NT2/D1 (cell line): ENCODE results near the gene SRSF4.

Experiments used
- SUZ12 ChIP-seq: IDR thresholded peaks from 2 replicates; pipeline ENCODE4 v1.6.1; 2011; ENCODE audit not compliant: insufficient read length, insufficient read depth; ENCODE audit errors: extremely low read depth
- YY1 ChIP-seq: IDR thresholded peaks from 2 replicates; pipeline ENCODE4 v1.6.1; 2011; ENCODE audit not compliant: insufficient read length, insufficient read depth
- ZNF274 ChIP-seq: IDR thresholded peaks from 2 replicates; pipeline ENCODE4 v1.6.1; 2011; ENCODE audit warnings: mild to moderate bottlenecking, low read depth, low read length

- TF ChIP-seq YY1 (no peak), ZNF274 (no peak), SUZ12 (no peak)
These were observed 14.2 kb upstream of the SRSF4 start for GRCh38 chr1:29195881-29196291.
